Left kidney (tissue), 2 donors: ENCODE results near the gene HELZ2. TPM values are rescaled to one million over a fixed set of nuclear protein-coding genes. Genes with fewer than 3 reads are reported as not detected.
"Not testable (repeated sequence)": the region's sequence is repeated elsewhere in the genome, so short reads cannot be mapped to it uniquely, and the experiment has no call there.

Source experiments
- DNase-seq: peaks from one replicate; pipeline ENCODE4 v3.0.0-alpha.2; 2013
- polyA plus RNA-seq: library from polyadenylated mRNA; unstranded; fragments of 120-200 nt; gene quantifications from one replicate; pipeline ENCODE4 v1.2.1, GENCODE V29; 2013; ENCODE audit not compliant: insufficient read length

The HELZ2 gene
- polyA plus RNA-seq, 1 donor, result 11.8 TPM

DNA sequence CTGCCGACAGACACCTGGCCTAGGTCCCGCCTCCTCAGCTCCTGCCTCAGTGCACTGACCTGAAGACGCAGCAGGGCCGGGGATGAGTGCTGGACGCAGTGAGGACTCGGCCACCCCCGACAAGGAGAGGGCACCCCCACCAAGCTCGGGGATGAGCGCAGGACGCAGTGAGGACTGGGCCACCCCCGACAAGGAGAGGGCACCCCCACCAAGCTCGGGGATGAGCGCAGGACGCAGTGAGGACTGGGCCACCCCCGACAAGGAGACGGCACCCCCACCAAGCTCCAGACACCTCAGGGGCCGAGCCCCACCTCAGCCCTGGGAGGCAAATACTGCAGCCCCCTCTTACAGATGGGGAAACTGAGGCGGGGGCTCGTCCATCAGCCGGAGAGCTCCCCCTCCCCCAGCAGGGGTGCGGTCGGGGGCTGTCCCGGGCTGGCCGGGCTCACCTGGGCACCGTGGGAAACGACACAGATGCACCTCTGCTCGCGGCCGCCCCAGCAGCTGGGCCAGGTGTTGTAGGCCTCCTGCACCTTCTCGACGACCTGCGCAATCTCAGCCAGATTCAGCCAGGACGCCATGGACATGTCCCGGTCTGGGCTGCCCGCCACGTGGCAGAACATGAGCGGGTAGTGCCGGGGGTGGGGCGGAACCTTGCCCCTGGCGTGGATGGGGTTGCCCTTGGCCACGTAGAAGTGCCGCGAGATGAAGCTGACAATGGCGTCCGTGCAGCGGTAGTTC lies 7.5 kb downstream of the HELZ2 start:
- DNase-seq, result no peak

DNA sequence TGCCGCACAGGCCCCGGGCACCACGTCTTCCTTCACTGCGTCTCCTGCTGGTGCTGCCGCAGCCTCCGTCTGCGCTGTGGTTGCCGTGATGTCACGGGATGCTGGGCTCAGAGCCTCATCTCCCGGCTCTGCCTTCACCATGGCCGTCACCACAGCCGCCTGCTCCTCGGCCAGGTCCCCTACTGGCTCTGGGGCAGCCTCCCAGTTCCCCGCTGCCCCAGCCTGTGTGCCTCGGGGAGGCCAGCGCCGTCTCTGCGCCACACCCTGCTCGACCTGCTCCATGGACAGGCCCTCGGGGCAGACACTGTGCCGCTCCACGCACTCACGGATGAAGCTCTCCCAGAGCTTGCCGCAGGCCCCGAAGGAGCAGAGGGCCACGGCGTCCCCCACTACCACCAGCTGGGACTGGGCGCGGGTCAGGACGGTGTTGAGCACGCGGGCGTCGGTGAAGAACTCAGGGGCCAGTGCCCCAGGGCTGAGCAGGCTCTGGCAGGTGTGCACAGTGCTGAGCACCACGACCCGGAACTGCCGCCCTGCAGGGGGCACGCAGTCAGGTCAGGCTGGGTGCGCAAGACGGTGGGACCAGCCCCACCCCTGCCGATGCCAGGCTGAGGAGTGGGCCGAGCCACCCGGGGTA lies 8.2 kb downstream of the HELZ2 start:
- no peak for DNase-seq

DNA sequence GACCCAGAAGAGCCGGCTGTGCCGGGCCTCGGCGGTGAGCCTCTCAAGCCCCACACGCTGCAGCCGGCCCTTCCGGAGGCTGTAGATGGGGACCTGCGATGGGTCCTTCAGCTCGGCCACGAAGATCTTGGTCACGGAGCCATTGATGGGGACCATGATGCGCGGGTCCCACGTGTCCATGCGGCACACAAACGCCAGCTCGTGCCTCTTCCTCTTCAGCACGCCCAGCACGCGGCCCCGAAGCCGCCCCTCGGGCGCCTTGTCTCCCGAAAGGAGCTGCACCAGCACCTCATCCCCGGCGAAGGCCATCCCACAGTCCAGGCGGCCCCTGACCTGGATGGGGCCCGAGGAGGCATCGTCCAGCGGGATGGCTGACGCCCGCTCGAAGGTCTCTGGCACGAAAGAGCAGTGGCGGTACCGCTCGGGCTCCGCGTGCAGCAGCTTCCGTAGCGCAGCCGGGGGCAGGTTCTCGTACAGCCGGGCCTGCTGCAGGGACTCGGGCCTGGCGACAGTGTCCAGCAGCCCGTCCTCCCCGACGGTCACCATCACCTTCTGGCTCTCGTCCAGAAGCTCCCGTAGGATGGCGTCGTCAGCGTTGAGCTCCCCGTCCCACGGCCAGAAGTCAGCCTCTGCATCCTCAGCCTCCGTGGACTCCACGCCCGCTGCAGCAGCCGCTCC lies 8.9 kb downstream of the HELZ2 start:
- no peak for DNase-seq

DNA sequence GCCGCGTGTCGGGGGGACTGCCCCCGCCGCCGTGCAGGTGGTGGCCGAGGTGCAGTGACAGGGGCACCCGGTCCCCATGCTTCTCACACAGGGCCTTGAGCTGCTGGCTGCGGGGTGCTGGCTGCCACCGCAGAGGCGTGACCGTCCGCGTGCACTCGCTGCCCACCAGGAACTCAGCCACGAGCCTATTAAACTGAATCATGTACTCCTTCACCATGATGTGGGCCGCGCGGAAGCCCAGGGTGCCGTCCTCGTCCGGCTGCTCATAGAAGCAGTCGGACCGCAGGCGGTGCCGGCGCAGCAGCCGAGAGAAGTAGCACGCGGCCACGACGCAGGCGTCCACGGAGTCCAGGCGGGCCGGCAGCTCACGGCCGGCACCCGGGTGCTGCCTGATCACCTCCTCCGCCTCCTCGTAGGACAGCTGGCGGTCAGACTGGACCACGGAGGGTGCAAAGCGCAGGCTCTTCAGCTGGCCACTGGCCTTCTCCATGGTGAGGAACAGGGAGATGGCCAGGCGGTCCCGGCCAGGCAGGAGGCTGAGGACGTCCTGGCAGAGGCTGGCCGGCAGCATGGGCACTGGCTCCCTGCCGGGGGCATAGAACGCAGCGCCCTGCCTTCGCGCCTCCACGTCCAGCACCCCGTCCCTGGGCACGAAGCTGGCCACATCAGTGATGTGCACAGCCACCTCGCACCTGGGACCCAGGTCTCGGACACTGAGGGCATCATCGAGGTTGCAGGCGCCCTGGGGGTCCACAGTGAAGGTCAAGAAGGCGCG lies 9.8 kb downstream of the HELZ2 start:
- no peak for DNase-seq

DNA sequence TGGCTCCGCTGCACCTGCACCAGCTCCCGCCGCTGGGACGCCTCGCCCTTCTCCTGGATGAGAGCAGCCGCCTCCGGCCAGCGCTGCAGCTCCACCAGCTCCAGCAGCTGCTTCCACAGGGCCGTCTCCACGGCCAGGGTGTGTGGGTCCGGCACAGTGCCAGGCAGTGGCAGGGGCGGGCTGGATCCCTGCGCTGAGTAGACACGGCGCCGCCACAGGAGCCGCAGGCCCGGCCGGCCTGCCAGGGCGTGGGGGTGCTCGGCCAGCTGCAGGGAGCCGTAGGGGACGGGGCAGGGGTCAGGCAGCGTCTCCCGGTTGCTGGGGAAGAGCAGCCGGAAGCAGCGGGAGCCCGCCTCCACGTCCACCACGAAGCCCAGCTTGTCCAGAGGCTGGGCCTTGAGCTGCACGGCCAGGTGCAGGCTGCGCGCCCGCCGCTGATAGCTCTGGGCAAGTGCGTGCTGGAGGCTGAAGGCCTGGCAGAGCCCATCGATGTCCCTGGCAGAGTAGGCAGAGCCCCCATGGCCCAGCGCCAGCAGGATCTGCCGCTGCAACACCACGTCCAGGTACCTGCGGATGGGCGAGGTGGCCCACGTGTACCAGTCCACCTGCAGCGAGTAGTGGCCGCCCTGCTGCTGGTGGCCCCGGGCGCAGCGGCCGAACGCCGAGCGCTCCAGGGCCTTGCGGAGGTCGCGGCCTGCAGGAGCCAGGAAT lies 10.7 kb downstream of the HELZ2 start:
- no peak for DNase-seq

DNA sequence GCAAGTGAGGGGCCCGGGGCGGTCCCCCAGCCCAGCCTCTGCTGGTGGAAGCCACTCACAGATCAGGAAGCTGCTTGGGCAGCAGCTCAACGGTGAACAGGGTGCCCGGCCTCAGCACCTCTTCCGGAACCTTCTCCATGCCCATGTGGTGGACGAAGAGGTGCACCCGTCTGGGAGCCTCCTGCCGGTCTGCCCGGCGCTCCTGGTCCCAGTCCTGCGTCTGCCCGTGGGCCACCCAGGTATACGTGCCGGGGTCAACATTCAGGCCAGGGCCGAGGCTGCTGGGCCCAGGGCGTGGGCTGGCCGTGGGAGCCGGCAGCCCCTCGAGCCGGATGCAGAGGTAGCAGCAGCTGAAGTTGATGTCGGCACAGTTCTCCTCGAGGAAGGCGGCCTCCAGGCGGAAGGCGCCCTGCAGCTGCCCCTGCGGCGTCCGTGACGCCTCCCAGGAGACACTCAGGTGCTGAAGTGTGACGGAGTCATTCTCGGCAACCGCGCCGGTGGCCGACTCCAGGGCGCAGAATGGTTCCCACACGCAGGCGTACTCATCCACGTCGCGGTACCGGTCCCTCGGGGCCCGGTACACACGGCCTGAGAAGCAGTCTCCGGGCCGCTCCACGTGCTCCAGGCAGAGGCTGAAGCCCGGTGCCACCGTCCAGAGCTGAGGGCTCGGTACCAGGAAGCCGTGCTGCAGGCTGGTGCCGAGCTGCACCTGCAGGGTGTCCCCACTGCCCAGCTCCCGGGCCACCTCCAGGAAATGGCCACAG lies 11.4 kb downstream of the HELZ2 start:
- DNase-seq, result no peak

DNA sequence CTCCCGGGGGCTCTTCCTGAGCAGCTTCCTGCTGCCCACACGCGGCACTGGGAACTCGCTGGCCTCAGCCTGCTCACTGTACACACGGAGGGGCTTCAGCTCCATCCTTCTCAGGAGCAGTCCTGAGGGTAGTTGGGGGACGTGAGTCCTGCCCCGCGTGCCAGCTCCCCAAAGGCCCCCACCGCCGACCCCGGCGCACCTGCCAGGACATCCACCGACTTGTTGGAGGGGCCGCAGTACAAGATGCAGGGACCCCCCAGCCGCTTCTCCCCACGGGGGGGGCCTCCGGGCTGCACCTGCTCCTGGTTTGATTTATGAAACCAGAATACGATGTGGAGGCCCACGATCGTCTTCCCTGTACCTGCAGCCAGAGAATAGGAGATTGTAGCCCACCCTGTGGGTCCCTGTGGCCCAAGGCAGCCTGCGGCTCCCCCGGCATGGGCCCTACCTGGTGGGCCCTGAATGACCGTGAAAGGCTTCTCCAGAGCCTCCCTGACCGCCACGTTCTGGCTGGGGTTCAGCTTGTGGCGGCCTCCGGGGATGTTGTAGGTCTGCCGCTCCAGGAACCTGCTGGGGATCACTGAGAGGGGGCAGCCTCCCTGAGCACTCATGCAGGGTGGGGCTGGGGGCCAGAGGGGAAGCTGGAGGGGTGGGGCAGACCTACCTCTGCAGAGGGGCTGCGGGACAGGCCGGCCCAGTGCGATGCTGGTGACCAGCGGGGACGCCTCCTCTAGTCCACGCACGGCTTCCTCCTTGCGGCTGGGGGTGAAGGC lies 12.2 kb downstream of the HELZ2 start:
- no peak for DNase-seq

DNA sequence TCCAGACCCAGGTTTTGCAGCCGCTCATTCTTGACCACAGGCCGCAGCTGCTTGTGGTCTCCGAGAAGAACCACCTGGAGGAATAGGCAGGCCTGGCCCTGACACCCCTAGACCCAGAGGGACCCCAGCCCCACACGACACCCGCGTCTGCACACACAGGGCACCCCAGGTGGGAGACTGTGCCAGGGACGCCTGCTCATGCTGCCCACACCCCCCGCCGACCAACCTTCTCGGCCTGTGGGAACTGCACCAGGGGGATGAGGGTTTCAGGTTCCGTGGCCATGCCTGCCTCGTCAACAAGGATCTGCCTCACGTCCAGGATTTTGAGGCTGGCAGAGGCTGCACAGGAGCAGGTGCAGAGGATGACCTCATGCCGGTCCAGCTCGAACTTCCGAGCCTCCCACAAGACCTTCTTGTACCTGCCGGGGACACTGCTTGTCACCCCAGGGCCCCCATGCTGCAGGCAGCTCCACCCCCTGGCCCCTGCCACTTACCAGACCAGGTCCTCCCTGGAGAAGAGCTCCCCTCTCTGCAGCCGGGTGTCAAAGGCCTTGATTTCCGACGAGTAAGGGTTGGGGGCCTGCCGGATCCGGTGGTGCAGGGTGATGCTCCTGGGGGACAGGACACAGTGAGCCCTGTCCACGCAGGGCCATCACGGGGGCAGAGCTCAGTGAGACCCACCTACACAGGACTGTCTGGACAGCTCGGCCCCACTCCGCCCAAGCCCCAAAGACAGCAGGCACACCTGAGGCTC lies 13.0 kb downstream of the HELZ2 start:
- DNase-seq, result no peak

DNA sequence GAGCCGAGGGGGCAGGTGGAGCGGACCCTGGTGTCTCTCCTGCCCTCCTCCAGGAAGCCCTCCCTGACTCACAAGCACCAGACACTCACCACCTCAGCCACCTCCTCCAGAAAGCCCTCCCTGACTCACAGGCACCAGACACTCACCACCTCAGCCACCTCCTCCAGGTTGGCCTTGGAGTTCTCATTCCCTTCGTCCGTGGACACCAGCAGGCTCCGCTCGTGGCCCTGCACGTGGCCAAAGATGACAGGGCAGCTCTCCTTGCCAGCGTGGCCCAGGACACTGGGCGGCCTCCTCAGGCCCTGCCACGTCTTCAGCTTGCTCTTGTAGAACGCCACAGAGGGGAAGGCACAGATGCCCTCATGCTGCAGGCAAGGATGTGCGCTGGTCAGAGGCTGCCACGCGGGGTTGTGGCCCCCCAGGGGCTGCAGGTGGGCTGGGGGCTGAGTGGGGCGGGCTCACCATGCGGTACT lies 13.7 kb downstream of the HELZ2 start:
- no peak for DNase-seq

DNA sequence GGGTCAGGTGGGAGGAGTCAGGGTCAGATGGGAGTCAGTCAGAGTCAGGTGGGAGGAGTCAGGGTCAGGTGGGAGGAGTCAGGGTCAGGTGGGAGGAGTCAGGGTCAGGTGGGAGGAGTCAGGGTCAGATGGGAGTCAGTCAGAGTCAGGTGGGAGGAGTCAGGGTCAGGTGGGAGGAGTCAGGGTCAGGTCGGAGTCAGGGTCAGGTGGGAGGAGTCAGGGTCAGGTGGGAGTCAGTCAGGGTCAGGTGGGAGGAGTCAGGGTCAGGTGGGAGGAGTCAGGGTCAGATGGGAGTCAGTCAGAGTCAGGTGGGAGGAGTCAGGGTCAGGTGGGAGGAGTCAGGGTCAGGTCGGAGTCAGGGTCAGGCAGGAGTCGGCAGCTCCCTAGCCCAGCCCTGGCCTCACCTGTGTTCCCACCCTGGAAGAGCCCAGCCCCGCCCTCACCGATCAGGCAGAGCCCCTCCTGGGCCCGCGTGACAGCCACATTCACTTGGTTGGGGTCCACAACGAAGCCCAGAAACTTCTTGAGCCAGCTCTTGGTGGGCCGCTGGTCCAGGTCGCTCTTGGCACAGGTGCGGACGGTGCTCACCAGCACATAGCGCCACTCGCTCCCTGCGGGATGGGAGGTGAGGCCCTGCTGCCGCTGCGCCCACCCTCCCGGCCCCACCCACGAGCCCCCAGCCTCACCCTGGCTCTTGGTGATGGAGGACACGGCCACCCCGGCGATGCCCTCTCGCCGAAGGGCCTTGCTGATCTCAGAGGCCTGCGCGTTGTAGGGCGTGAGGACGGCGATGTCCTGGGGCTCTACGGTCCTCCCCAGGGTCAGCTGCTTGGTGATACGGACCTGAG lies 14.3 kb downstream of the HELZ2 start:
- not testable (repeated sequence) for DNase-seq

DNA sequence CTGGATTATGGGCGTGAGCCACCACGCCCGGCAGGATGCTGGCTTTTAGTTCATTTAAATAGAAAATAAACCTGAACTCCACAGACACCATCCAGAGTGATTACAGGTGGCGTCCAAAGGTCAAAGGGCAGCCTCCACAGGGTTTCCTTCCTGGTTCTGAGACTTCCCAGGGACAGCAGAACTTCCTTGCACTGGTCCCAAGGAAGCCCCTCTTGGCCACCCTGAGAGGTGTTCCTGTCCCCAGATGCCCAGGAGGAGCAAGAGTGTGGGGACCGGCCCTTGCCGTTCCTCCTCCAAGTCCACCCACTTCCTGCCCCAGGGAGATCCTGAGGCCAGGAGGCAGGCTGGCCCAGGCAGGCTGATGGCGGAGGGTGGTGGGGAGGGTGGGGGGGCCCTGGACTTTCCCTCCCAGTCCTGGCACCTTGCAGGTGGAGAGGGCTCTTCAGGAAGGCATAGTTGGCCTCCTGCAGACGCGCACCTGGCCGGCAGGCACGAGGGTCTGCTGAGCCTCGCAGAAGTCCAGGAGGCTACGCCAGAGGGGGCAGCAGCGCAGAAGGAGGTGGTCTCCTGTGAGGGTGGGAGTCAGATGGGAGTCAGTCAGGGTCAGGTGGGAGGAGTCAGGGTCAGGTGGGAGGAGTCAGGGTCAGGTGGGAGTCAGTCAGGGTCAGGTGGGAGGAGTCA lies 15.1 kb downstream of the HELZ2 start:
- no peak for DNase-seq

DNA sequence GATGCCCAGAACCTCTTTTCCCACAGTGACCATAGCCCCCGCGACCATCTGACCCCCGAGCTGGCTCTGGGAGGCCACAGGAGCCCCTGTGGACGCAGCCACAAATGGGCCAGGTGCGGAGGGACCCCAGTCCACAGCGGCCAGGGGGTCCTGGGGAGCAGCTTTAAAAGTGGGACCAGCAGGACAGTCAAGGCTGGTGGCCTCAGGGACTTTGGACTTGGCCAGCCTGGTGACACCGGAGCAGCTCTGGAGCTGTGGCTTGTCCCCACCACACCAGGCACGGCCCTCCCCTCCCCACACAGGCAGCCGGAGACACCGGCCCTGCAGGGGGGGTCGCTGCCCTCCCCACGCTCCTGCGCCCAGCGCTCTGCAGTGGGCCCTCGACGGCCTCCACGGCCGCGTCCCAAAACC lies 16.6 kb downstream of the HELZ2 start:
- no peak for DNase-seq

DNA sequence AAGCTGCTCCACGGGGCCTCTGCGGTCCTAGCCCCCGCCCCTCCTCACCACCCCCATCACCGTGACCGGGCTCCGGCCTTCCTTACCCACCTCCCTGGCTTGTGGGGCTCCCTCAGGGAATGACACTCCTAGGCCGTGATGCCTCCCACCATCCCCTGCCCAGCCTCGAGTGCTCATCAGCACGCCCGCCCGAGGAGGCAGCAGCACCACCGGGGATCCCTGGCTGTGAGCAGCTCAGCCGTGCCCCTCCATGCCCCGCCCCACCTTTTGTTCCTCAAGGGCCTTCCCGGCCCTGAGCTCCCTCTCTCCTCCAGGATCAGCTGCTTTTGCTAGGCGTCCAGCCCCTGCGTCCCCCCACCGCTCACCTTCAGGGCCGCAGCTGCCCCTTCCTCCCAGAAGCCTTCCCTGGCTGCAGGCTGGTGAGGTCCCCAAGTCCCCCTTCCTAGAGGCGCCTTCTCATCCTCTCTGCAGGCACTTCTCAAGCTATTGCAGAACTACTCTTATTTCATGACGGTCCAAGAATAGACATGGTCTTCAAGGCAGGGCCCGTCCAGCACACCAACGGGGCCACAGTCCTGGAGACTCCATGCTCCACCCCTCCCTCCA lies 17.1 kb downstream of the HELZ2 start:
- DNase-seq, result no peak

DNA sequence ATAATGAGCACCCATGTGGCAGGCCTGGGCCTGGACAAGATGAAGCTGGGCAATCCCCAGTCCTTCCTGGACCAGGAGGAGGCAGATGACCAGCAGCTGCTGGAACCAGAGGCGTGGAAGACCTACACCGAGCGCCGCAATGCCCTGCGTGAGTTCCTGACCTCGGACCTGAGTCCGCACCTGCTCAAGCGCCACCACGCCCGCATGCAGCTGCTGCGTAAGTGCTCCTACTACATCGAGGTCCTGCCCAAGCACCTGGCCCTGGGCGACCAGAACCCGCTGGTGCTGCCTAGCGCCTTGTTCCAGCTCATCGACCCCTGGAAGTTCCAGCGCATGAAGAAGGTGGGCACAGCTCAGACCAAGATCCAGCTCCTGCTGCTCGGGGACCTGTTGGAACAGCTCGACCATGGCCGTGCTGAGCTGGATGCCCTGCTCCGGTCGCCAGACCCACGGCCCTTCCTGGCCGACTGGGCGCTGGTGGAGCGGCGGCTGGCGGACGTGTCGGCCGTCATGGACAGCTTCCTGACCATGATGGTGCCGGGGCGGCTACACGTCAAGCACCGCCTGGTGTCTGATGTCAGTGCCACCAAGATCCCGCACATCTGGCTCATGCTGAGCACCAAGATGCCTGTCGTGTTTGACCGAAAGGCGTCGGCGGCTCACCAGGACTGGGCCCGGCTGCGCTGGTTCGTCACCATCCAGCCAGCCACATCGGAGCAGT lies 18.2 kb downstream of the HELZ2 start:
- no peak for DNase-seq

DNA sequence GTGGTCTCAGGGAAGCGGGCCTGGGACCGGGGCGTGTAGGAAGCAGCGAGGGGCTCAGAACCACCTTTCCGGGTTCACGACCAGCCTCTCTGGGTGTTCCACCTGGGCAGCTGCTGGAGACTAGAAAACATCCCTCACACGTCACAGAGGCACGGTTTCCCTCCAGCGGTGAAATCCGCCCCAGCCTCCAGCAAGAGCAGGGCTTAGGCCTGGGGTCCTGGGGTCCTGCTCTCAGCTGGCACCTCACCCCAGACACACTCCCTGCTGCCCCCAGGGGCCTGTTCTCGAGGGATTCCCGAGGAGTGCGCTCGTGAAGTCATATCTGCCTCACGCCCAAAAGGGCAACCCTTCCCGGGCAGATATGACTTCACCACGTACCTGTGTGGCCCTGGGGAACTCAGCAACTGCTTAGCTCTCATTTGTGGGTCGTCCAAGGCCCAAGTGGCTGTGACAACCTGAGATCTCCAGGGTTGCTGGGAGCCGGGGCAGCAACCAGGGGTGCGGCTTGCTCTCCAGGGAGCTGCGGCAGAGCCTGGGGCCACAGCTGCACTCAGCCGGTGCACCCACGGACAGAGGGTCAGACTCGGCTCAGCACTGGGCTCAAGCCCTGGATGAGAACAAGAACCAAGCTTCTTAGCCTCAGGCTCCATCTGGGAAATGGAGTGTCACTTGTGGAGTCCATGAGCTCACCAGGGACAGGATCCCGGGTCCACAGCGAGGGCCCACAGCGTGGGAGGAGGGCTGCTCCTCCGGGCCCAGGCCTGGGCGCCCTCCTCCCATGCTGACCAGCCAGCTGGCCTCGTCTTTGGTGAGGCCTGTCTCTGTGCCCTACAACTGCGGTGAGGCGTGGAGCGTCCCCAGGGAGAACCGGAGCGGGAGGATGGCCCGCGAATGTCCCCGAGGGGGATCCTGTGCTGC lies 19.4 kb downstream of the HELZ2 start:
- DNase-seq, result no peak

DNA sequence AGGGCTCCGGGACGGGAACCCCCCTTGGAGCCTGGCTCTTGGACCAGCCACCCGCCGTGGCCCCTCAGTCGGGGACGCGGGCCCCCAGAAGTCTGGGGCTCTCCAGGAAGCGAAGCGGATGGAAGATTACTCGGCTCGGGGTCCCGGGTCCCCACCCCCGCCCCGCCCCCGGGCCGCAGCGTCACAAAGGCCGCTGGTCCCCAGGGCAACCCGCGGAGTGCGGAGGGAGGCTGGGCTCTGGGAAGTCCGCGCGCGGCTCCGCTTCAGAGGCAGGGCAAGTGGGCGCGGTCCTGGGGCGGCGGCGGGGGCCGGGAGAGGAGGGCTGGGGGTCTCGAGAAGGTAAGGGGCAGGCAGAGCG lies 20.1 kb downstream of the HELZ2 start, which contains the start of gene FNDC11:
FNDC11 (plus strand) TSS at position 227 of the 358 bp plus-strand sequence. CDS start 1,505 bp downstream, outside the sequence.
- peak; percentile 66 for DNase-seq
